CD4-positive, alpha-beta T cell (primary cell): ENCODE data around the gene ZNF689. TPM values are rescaled to one million over a fixed set of nuclear protein-coding genes. Genes with fewer than 3 reads are reported as not detected.

Experiments
- ATAC-seq: fragments of 200-7000 bp; cut with Tn5 transposase; one replicate; pipeline ENCODE4 v1.10.0; 2022; ENCODE audit warnings: mild to moderate bottlenecking; ENCODE audit not compliant: poor library complexity
- CTCF ChIA-PET: fragments of 350-600 bp; sonication (Branson Sonifier 250); formaldehyde crosslinking; loops from one replicate; lab custom pipeline; 2021; ENCODE audit warnings: antibody characterized with exemption, inconsistent platforms; lab: Charles Lee
- POLR2A ChIA-PET: fragments of 350-600 bp; sonication (Branson Sonifier 250); formaldehyde crosslinking; loops from one replicate; lab custom pipeline; 2021; ENCODE audit warnings: antibody characterized with exemption, inconsistent platforms; lab: Charles Lee
- DNase-seq, 14 experiments: peaks; one replicate each; pipeline ENCODE4 v3.0.0-alpha.2; 2013 to 2020; ENCODE audit warnings: mixed read lengths in 2 of 14
- H3K27ac ChIP-seq, 2 donors: one replicate each; pipeline versions ENCODE4 v1.5.1 to v1.7.0; 2013; ENCODE audit warnings: low read length in 2 of 2, low read depth in 1 of 2, mild to moderate bottlenecking in 1 of 2
- H3K27me3 ChIP-seq, 2 experiments: 1 replicate in 1 of 2; 2 replicates in 1 of 2; pipeline versions ENCODE4 v1.6.1 to v1.7.0; 2013; ENCODE audit warnings: low read length in 2 of 2, control low read depth in 1 of 2, mild to moderate bottlenecking in 1 of 2, moderate library complexity in 1 of 2; ENCODE audit not compliant: insufficient read depth in 2 of 2, control insufficient read depth in 1 of 2
- H3K36me3 ChIP-seq: one replicate; pipeline ENCODE4 v1.6.1; 2013; ENCODE audit warnings: low read length, control low read depth; ENCODE audit not compliant: insufficient read depth
- H3K4me1 ChIP-seq: one replicate; pipeline ENCODE4 v1.6.1; 2013; ENCODE audit warnings: low read length, control low read depth; ENCODE audit not compliant: insufficient read depth
- H3K4me3 ChIP-seq: one replicate; pipeline ENCODE4 v1.5.1; 2013; ENCODE audit warnings: mild to moderate bottlenecking, low read length, moderate library complexity
- H3K9me3 ChIP-seq, 2 experiments: 1 replicate in 1 of 2; 2 replicates in 1 of 2; pipeline versions ENCODE4 v1.6.1 to v1.7.0; 2013; ENCODE audit warnings: low read length in 2 of 2, mild to moderate bottlenecking in 2 of 2, control low read depth in 1 of 2, moderate library complexity in 1 of 2; ENCODE audit not compliant: control insufficient read depth in 1 of 2, insufficient read depth in 1 of 2
- H3K27ac Mint-ChIP-seq: one replicate; pipeline ENCODE4 v1.8.0; 2020; ENCODE audit warnings: mixed read lengths
- H3K27me3 Mint-ChIP-seq: one replicate; pipeline ENCODE4 v1.8.0; 2021; ENCODE audit warnings: mixed read lengths
- H3K36me3 Mint-ChIP-seq: one replicate; pipeline ENCODE4 v1.8.0; 2021; ENCODE audit warnings: low read depth, mixed read lengths
- H3K4me1 Mint-ChIP-seq: one replicate; pipeline ENCODE4 v1.8.0; 2021; ENCODE audit warnings: low read depth, mixed read lengths
- H3K4me3 Mint-ChIP-seq: one replicate; pipeline ENCODE4 v1.8.0; 2020; ENCODE audit warnings: mild to moderate bottlenecking, mixed read lengths
- H3K9me3 Mint-ChIP-seq: one replicate; pipeline ENCODE4 v1.8.0; 2020; ENCODE audit warnings: mixed read lengths
- intact Hi-C, 2 experiments: fragments of 100-400 bp; cut with DNase I in 1 of 2; cut with micrococcal nuclease in 1 of 2; formaldehyde crosslinking; loops; one replicate each; pipeline versions ENCODE4 v1.15.1 to v1.9.0; 2023 to 2025; cut with DNase I, micrococcal nuclease
- total RNA-seq, 174 experiments: library from RNA in 2 of 174; stranded (reverse) in 2 of 174; gene quantifications; one replicate each; pipeline ENCODE4 v1.2.3 and lab custom pipeline; 2021 to 2026
- TF ChIP-seq, protein P1 (sequence below): fragments of 200-600 bp; IDR thresholded peaks from one replicate; pipeline ENCODE4 v1.8.0; 2022; ENCODE audit warnings: antibody characterized with exemption, mild to moderate bottlenecking

Gene ZNF689
- total RNA-seq, 2 experiments from 2014 or later: 15.3 to 15.7 TPM

- CTCF ChIA-PET: interaction anchor here (1.1 kb wide), 1 partner anchor 131 kb away, joined by 3 read pairs; the partner anchor contains the start of gene DCTPP1
- H3K4me1 Mint-ChIP-seq: peaks cover 31% of the 10 kb centered on the region
- peaks cover 39% of the 10 kb centered on the region for H3K4me1 ChIP-seq
- DNase-seq (peak in 5 of 14 experiments; percentile 15 to 43 (median 38)), ATAC-seq (no peak)
- H3K27ac Mint-ChIP-seq: peak overlapping the region; percentile 84
- TF ChIP-seq, protein P1, sequence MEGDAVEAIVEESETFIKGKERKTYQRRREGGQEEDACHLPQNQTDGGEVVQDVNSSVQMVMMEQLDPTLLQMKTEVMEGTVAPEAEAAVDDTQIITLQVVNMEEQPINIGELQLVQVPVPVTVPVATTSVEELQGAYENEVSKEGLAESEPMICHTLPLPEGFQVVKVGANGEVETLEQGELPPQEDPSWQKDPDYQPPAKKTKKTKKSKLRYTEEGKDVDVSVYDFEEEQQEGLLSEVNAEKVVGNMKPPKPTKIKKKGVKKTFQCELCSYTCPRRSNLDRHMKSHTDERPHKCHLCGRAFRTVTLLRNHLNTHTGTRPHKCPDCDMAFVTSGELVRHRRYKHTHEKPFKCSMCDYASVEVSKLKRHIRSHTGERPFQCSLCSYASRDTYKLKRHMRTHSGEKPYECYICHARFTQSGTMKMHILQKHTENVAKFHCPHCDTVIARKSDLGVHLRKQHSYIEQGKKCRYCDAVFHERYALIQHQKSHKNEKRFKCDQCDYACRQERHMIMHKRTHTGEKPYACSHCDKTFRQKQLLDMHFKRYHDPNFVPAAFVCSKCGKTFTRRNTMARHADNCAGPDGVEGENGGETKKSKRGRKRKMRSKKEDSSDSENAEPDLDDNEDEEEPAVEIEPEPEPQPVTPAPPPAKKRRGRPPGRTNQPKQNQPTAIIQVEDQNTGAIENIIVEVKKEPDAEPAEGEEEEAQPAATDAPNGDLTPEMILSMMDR: no peak
- H3K36me3 ChIP-seq: peaks cover 3% of the 10 kb centered on the region
- H3K27ac ChIP-seq: peak overlapping the region in 1 of 2 donors; percentile 19
- POLR2A ChIA-PET: interaction anchor here (1.4 to 2.7 kb wide), 5 partner anchors 10 to 496 kb away, joined by 3 to 38 read pairs (median 5); partner anchors contain the start of genes ALDOA, PRR14, ZNF688 and ZNF747
- H3K9me3 Mint-ChIP-seq: no peaks in the 10 kb centered on the region
- intact Hi-C loops: no loop called here
- H3K4me3 Mint-ChIP-seq: peak overlapping the region; percentile 85
- H3K36me3 Mint-ChIP-seq: peaks cover 12% of the 10 kb centered on the region
- H3K4me3 ChIP-seq: peak overlapping the region; percentile 61
- H3K27me3 ChIP-seq: no peaks in the 10 kb centered on the region
- no peaks in the 10 kb centered on the region for H3K9me3 ChIP-seq
- no peaks in the 10 kb centered on the region for H3K27me3 Mint-ChIP-seq
Observed at GRCh38 chr16:30561089-30561816, 48.9 kb downstream of the ZNF689 start.

- peak overlapping the region; percentile 94 for H3K27ac Mint-ChIP-seq
- DNase-seq (no peak), ATAC-seq (no peak)
- H3K27ac ChIP-seq: no peak overlapping the region
- peak overlapping the region; percentile 39 for H3K4me3 Mint-ChIP-seq
- H3K27me3 ChIP-seq: no peaks in the 10 kb centered on the region
- H3K27me3 Mint-ChIP-seq: no peaks in the 10 kb centered on the region
- TF ChIP-seq, protein P1: no peak
- peaks cover 20% of the 10 kb centered on the region for H3K36me3 Mint-ChIP-seq
- peaks cover 29% of the 10 kb centered on the region for H3K4me1 Mint-ChIP-seq
- intact Hi-C loops: loop anchor here in 1 of 2 experiments (2.0 to 5.0 kb wide), 6 partner anchors 33 to 202 kb away; partner anchors contain the start of genes CD2BP2, DCTPP1, SEPHS2 and ZNF768
- POLR2A ChIA-PET: interaction anchor here (1.8 to 4.3 kb wide), 5 partner anchors 8 to 142 kb away, joined by 10 to 152 read pairs (median 43); partner anchors contain the start of genes PRR14, ZNF688 and ZNF747
- no peaks in the 10 kb centered on the region for H3K9me3 Mint-ChIP-seq
- CTCF ChIA-PET: interaction anchor here (2.4 to 2.9 kb wide), 2 partner anchors 12 to 25 kb away, joined by 19 to 68 read pairs; partner anchors contain the start of genes ZNF688 and ZNF747
- peaks cover 19% of the 10 kb centered on the region for H3K36me3 ChIP-seq
- no peaks in the 10 kb centered on the region for H3K9me3 ChIP-seq
- peaks cover 53% of the 10 kb centered on the region for H3K4me1 ChIP-seq
- no peak overlapping the region for H3K4me3 ChIP-seq
Observed at GRCh38 chr16:30559690-30560089, 50.5 kb downstream of the ZNF689 start.

DNA sequence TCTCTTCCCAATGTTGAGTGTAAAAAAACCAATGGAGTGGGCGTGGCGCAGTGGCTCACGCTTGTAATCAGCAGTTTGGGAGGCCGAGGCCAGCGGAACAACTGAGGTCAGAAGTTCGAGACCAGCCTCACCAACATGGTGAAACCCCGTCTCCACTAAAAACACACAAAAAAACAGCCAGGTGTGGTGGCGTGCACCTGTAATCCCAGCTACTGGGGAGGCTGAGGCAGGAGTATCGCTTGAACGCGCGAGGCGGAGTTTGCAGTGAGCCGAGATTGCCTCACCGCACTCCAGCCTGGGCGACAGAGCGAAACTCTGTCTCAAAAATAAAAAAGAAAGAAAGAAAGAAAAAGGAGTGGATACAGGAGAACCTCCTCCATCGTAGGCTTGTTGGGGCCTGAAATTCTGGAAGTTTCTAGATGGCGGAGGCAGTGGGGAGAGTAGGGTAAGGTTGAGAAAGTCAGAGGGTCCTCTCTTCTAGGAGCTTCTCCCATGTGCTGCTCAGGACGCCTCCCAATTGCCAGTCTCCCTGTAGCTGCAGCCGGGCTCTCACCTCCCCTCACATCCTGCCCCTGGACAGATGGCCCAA is 51.3 kb downstream of the ZNF689 start:
- no peaks in the 10 kb centered on the region for H3K27me3 Mint-ChIP-seq
- DNase-seq (no peak), ATAC-seq (no peak)
- ChIA-PET POLR2A (interaction anchor here (0.6 to 4.3 kb wide), 23 partner anchors 9 to 494 kb away, joined by 3 to 152 read pairs (median 7); partner anchors contain the start of genes ALDOA, CORO1A, DCTPP1 and FBRS), CTCF (interaction anchor here (0.6 to 2.9 kb wide), 12 partner anchors 8 to 135 kb away, joined by 3 to 68 read pairs (median 6); partner anchors contain the start of genes DCTPP1, FBRS, PRR14 and ZNF688)
- TF ChIP-seq, protein P1: no peak
- peaks cover 26% of the 10 kb centered on the region for H3K36me3 Mint-ChIP-seq
- Histone ChIP-seq H3K4me3 (peak overlapping the region; percentile 73), H3K27me3 (no peaks in the 10 kb centered on the region), H3K9me3 (no peaks in the 10 kb centered on the region), H3K36me3 (peaks cover 27% of the 10 kb centered on the region), H3K27ac (peak overlapping the region; percentile 93 to 94), H3K4me1 (peaks cover 61% of the 10 kb centered on the region)
- peaks cover 34% of the 10 kb centered on the region for H3K4me1 Mint-ChIP-seq
- no peaks in the 10 kb centered on the region for H3K9me3 Mint-ChIP-seq
- H3K4me3 Mint-ChIP-seq: peak overlapping the region; percentile 93
- intact Hi-C loops: loop anchor here (1.0 to 5.0 kb wide), 13 partner anchors 9 to 202 kb away; partner anchors contain the start of genes PRR14 (in 2 of the 2), CD2BP2 (in 1 of the 2), DCTPP1 (in 1 of the 2) and SEPHS2 (in 1 of the 2)
- H3K27ac Mint-ChIP-seq: peak overlapping the region; percentile 94
